Trophoblast cell (in vitro differentiated cells and primary cell): ENCODE measurements around the gene ZNF490.
"Not testable (repeated sequence)": the region's sequence is repeated elsewhere in the genome, so short reads cannot be mapped to it uniquely, and the experiment has no call there.

Experiments
- DNase-seq, 2 donors: peaks; one replicate each; pipeline ENCODE4 v3.0.0-alpha.2; 2016
- H2AFZ ChIP-seq: 2 replicates; pipeline ENCODE4 v1.6.1; 2013; ENCODE audit warnings: low read length, moderate library complexity, mild to moderate bottlenecking; ENCODE audit not compliant: insufficient read depth, poor library complexity
- H2AK5ac ChIP-seq: 2 replicates; pipeline ENCODE4 v1.6.1; 2013; ENCODE audit warnings: mild to moderate bottlenecking, low read length
- H2BK120ac ChIP-seq: 2 replicates; pipeline ENCODE4 v1.6.1; 2013; ENCODE audit warnings: low read length, mild to moderate bottlenecking, moderate library complexity; ENCODE audit not compliant: insufficient read depth, poor library complexity
- H2BK12ac ChIP-seq: 2 replicates; pipeline ENCODE4 v1.6.1; 2013; ENCODE audit warnings: mild to moderate bottlenecking, low read length, moderate library complexity
- H2BK5ac ChIP-seq: 2 replicates; pipeline ENCODE4 v1.6.1; 2013; ENCODE audit warnings: low read length, low read depth, moderate library complexity, mild to moderate bottlenecking; ENCODE audit not compliant: poor library complexity
- H3K14ac ChIP-seq: 2 replicates; pipeline ENCODE4 v1.6.1; 2013; ENCODE audit warnings: mild to moderate bottlenecking, low read length
- H3K18ac ChIP-seq: 2 replicates; pipeline ENCODE4 v1.6.1; 2013; ENCODE audit warnings: mild to moderate bottlenecking, low read length
- H3K23ac ChIP-seq: 2 replicates; pipeline ENCODE4 v1.6.1; 2013; ENCODE audit warnings: low read length
- H3K27ac ChIP-seq: 2 replicates; pipeline ENCODE4 v1.5.1; 2013; ENCODE audit warnings: low read depth, mild to moderate bottlenecking, inconsistent platforms, low read length, moderate library complexity
- H3K27me3 ChIP-seq: 2 replicates; pipeline ENCODE4 v1.6.1; 2013; ENCODE audit warnings: inconsistent platforms, mild to moderate bottlenecking, low read length, moderate library complexity; ENCODE audit not compliant: insufficient read depth
- H3K36me3 ChIP-seq, 2 experiments: 1 replicate in 1 of 2; 2 replicates in 1 of 2; pipeline ENCODE4 v1.6.1; 2013; ENCODE audit warnings: low read length in 2 of 2, mild to moderate bottlenecking in 2 of 2, moderate library complexity in 1 of 2; ENCODE audit not compliant: insufficient read depth in 2 of 2, control insufficient read depth in 1 of 2
- H3K4ac ChIP-seq: 2 replicates; pipeline ENCODE4 v1.6.1; 2013; ENCODE audit warnings: low read depth, mild to moderate bottlenecking, low read length, moderate library complexity
- H3K4me1 ChIP-seq, 2 experiments: 1 replicate in 1 of 2; 2 replicates in 1 of 2; pipeline ENCODE4 v1.6.1; 2013; ENCODE audit warnings: low read length in 2 of 2, mild to moderate bottlenecking in 2 of 2, moderate library complexity in 1 of 2; ENCODE audit not compliant: insufficient read depth in 2 of 2, control insufficient read depth in 1 of 2
- H3K4me2 ChIP-seq: 2 replicates; pipeline ENCODE4 v1.6.1; 2013; ENCODE audit warnings: inconsistent platforms, mild to moderate bottlenecking, low read length, moderate library complexity
- H3K4me3 ChIP-seq: 2 replicates; pipeline ENCODE4 v1.5.1; 2013; ENCODE audit warnings: mild to moderate bottlenecking, low read depth, low read length, inconsistent platforms
- H3K79me1 ChIP-seq: one replicate; pipeline ENCODE4 v1.6.1; 2013; ENCODE audit warnings: low read length
- H3K79me2 ChIP-seq: 2 replicates; pipeline ENCODE4 v1.6.1; 2013; ENCODE audit warnings: low read length, mild to moderate bottlenecking; ENCODE audit not compliant: control insufficient read depth, insufficient read depth, poor library complexity
- H3K9ac ChIP-seq: 2 replicates; pipeline ENCODE4 v1.6.1; 2013; ENCODE audit warnings: mild to moderate bottlenecking, low read length
- H3K9me3 ChIP-seq: 2 replicates; pipeline ENCODE4 v1.6.1; 2013; ENCODE audit warnings: low read depth, mild to moderate bottlenecking, control low read depth, inconsistent platforms, low read length; ENCODE audit not compliant: insufficient read depth
- H4K12ac ChIP-seq: 2 replicates; pipeline ENCODE4 v1.6.1; 2013; ENCODE audit warnings: low read depth, mild to moderate bottlenecking, low read length, moderate library complexity
- H4K8ac ChIP-seq: 2 replicates; pipeline ENCODE4 v1.6.1; 2013; ENCODE audit warnings: low read depth, mild to moderate bottlenecking, low read length, moderate library complexity
- H4K91ac ChIP-seq: one replicate; pipeline ENCODE4 v1.6.1; 2013; ENCODE audit warnings: low read depth, mild to moderate bottlenecking, low read length, moderate library complexity
- WGBS: extraction: QIAGEN DNeasy Blood & Tissue Kit; methylation state at CpG from one replicate; pipeline ENCODE4 v1.1.7; 2013; ENCODE audit warnings: missing lambda C conversion rate; ENCODE audit not compliant: insufficient read length, insufficient coverage; ENCODE audit errors: extremely low coverage; 5-methylcytosine and 5-hydroxymethylcytosine counted together

Gene ZNF490

DNA sequence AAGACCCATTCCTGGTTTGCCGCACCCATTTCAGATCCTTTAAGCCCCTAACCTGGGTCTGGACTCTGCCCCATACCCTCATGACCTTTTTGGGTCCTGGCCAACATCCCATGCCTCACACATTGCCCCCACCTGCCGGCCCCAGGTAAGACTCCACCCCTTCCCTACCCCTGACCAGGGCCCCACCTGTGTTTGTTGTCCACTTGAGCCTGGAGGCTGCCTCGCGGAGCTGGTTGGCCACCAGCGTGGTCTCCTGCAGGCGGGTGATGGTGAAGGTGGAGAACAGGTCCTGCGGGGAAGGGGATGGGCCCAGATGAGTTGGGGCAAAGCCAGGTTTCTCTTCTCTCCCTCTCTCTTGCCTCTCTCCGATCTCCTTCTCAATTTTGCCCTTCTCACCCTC is 36.4 kb upstream of the ZNF490 start:
- no CpG with 5 or more reads among the region's 8 CpGs for WGBS
- no peak overlapping the region for H2AK5ac ChIP-seq
- no peak overlapping the region for H4K8ac ChIP-seq
- H2BK5ac ChIP-seq = no peak overlapping the region
- no peak for DNase-seq
- H3K9me3 ChIP-seq = peaks cover 4% of the 10 kb centered on the region
- H2AFZ ChIP-seq = no peak overlapping the region
- H2BK120ac ChIP-seq = no peak overlapping the region
- no peak overlapping the region for H3K9ac ChIP-seq
- H2BK12ac ChIP-seq = no peak overlapping the region
- H3K4me2 ChIP-seq = no peak overlapping the region
- no peak overlapping the region for H3K4ac ChIP-seq
- no peak overlapping the region for H3K18ac ChIP-seq
- H3K14ac ChIP-seq = no peak overlapping the region
- H4K12ac ChIP-seq = no peak overlapping the region
- H3K79me1 ChIP-seq = no peaks in the 10 kb centered on the region
- no peaks in the 10 kb centered on the region for H3K79me2 ChIP-seq
- H4K91ac ChIP-seq = no peak overlapping the region
- peaks cover 9 to 11% of the 10 kb centered on the region in 2 experiments for H3K36me3 ChIP-seq
- no peak overlapping the region for H3K23ac ChIP-seq
- H3K4me3 ChIP-seq = no peak overlapping the region
- H3K27me3 ChIP-seq = no peaks in the 10 kb centered on the region
- H3K27ac ChIP-seq = no peak overlapping the region
- no peaks in the 10 kb centered on the region for H3K4me1 ChIP-seq

DNA sequence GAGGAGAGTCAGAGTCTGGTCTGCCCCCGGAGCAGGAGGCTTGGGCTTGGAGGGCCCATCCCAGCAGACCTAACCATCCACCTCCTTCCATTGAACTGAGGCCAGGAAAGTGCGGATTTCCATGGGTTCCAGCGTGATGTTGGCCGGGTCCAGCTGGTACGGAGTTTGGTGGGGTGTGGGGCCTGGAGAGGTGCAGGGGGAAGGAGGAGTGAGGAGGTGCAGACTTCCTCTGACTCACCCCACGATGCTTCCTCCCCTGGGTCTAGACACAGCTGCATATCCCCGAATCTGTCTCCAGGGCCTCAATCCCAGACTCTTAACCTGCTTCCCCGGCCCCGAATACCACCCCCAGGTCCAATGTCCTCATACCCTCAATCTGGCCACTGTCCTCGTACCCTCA is 35.9 kb upstream of the ZNF490 start:
- Histone ChIP-seq H2AFZ (no peak overlapping the region), H3K4me1 (no peaks in the 10 kb centered on the region), H3K27ac (no peak overlapping the region), H3K9ac (no peak overlapping the region), H3K18ac (no peak overlapping the region), H3K14ac (no peak overlapping the region), H3K79me1 (no peaks in the 10 kb centered on the region), H3K4me2 (no peak overlapping the region), H3K27me3 (no peaks in the 10 kb centered on the region), H2BK120ac (no peak overlapping the region), H2BK5ac (no peak overlapping the region), H3K79me2 (no peaks in the 10 kb centered on the region), H4K91ac (no peak overlapping the region), H3K4ac (no peak overlapping the region), H3K4me3 (no peak overlapping the region), H2BK12ac (no peak overlapping the region), H2AK5ac (no peak overlapping the region), H3K36me3 (peaks cover 5 to 9% of the 10 kb centered on the region in 2 experiments), H3K23ac (no peak overlapping the region), H4K12ac (no peak overlapping the region), H3K9me3 (peaks cover 4% of the 10 kb centered on the region), H4K8ac (no peak overlapping the region)
- WGBS = no CpG with 5 or more reads among the region's 10 CpGs
- DNase-seq = no peak

DNA sequence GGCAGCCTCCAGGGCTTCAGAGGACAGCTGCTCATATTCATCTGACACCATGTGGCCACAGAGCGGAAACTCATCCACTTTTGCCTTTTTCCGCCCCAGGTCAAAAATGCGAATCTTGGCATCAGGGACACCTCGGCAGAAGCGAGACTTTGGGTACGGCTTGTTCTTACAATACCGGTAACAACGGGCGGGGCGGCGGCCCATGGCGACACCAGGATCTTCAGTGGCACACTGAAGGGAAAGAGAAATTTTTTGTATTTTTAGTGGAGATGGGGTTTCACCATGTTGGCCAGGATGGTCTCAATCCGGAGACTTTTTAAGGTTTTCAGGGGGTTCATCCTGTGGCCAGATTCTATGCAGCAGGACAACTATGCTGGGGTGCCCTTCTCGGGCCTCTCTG is 33.1 kb upstream of the ZNF490 start:
- not testable (repeated sequence) for H3K9ac ChIP-seq, H3K9me3 ChIP-seq, H3K27me3 ChIP-seq, H4K91ac ChIP-seq, H4K12ac ChIP-seq, H2BK5ac ChIP-seq, H2AK5ac ChIP-seq, H3K4me2 ChIP-seq, H3K18ac ChIP-seq, H3K4ac ChIP-seq, H2BK12ac ChIP-seq, H3K23ac ChIP-seq, H3K79me2 ChIP-seq, H3K4me3 ChIP-seq, H3K4me1 ChIP-seq, H2BK120ac ChIP-seq, H3K36me3 ChIP-seq, H3K79me1 ChIP-seq, H3K14ac ChIP-seq, H4K8ac ChIP-seq, H2AFZ ChIP-seq, H3K27ac ChIP-seq, DNase-seq
- WGBS = no CpG with 5 or more reads among the region's 14 CpGs

DNA sequence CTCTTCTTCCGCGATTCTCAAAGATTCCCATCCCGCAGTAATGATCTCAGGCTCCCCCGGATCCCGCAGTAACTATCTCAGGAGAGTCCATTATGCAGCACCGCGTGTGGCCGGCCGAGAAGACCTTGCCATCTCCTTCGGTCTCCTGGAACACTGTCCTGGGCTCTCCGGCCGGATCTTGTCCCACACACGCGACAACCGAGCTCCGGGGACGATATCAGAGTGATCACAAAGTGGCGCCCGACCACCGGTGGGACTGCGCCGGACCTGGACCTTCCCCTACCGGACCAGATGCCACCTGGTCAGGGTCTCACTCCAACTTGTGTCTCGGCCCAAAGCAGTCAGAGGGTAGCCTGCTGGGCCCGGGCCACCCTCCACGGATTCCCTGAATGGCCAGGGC is 31.9 kb upstream of the ZNF490 start:
- Histone ChIP-seq H3K4me3 (no peak overlapping the region), H3K27ac (no peak overlapping the region), H3K27me3 (no peaks in the 10 kb centered on the region), H3K14ac (no peak overlapping the region), H2BK120ac (no peak overlapping the region), H4K91ac (no peak overlapping the region), H3K9ac (no peak overlapping the region), H3K9me3 (peaks cover 4% of the 10 kb centered on the region), H3K36me3 (peaks cover 0 to 2% of the 10 kb centered on the region in 2 experiments), H2AK5ac (no peak overlapping the region), H3K23ac (no peak overlapping the region), H4K12ac (no peak overlapping the region), H2AFZ (no peak overlapping the region), H4K8ac (no peak overlapping the region), H3K4me2 (no peak overlapping the region), H3K79me2 (no peaks in the 10 kb centered on the region), H3K79me1 (no peaks in the 10 kb centered on the region), H2BK5ac (no peak overlapping the region), H3K18ac (no peak overlapping the region), H2BK12ac (no peak overlapping the region), H3K4ac (no peak overlapping the region), H3K4me1 (peaks cover 2 to 5% of the 10 kb centered on the region in 2 experiments)
- DNase-seq = no peak
- no CpG with 5 or more reads among the region's 26 CpGs for WGBS
